ENCODE results near the gene LMNTD2.

DNA sequence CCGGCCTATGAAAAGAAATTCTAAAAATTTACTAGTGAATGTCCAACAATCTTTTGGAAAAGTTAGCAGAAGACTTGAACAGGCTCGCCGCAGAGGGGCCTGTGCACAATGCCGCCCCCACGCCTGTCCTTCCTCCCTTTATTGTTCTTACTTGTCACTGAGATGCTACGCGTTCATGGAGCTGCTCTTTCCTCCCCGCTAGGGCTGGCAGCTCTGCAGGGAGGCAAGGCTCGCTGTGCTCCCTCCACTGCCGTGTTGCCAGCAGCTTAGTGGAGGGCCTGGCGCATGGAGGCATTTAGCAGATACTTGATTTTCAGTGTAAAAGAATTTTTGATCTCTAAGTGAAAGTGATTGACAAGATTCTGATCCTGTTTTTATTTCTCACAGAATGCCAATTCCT, 30.5 kb upstream of the LMNTD2 start:
- TF ChIP-seq, protein P1, sequence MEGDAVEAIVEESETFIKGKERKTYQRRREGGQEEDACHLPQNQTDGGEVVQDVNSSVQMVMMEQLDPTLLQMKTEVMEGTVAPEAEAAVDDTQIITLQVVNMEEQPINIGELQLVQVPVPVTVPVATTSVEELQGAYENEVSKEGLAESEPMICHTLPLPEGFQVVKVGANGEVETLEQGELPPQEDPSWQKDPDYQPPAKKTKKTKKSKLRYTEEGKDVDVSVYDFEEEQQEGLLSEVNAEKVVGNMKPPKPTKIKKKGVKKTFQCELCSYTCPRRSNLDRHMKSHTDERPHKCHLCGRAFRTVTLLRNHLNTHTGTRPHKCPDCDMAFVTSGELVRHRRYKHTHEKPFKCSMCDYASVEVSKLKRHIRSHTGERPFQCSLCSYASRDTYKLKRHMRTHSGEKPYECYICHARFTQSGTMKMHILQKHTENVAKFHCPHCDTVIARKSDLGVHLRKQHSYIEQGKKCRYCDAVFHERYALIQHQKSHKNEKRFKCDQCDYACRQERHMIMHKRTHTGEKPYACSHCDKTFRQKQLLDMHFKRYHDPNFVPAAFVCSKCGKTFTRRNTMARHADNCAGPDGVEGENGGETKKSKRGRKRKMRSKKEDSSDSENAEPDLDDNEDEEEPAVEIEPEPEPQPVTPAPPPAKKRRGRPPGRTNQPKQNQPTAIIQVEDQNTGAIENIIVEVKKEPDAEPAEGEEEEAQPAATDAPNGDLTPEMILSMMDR (IDR thresholded peaks at IDR 0.05), result no peak
- no peak for TF ChIP-seq POLR2A (IDR thresholded peaks at IDR 0.05)
